GM10266 (cell line): ENCODE results near the gene POLR1E.

ENCODE experiments used
- DNase-seq: peaks from one replicate; pipeline ENCODE4 v3.0.0; 2012; ENCODE audit errors: extremely low spot score
- CTCF ChIP-seq: IDR thresholded peaks from 2 replicates; pipeline ENCODE4 v1.5.1; 2012; ENCODE audit warnings: mild to moderate bottlenecking, low read depth; ENCODE audit not compliant: control insufficient read depth, insufficient read depth; ENCODE audit errors: missing control alignments

POLR1E gene

GRCh38 chr9:37540634-37541033 lies 54.9 kb downstream of the POLR1E start:
- no peak for DNase-seq
- no peak for TF ChIP-seq CTCF

DNA sequence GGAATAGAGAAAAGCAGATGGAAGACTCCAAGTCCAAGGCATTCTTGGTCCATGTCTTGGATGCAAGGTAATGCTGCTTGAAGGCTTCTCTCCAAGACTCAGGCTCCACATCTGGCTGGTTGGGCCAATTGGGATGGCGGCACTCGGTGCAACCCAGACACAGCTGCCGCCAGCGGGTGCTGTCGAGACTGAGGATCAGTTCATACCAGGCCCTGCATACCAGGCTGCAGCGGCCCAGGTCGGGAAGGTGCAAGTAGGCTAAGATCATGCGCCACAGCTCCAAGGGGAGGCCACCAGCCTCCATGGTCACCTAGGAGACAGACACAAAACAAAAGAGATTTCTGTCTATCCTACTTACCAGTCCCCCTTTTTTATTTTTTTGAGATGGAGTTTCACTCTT lies 55.7 kb downstream of the POLR1E start:
- TF ChIP-seq CTCF, result no peak
- no peak for DNase-seq

DNA sequence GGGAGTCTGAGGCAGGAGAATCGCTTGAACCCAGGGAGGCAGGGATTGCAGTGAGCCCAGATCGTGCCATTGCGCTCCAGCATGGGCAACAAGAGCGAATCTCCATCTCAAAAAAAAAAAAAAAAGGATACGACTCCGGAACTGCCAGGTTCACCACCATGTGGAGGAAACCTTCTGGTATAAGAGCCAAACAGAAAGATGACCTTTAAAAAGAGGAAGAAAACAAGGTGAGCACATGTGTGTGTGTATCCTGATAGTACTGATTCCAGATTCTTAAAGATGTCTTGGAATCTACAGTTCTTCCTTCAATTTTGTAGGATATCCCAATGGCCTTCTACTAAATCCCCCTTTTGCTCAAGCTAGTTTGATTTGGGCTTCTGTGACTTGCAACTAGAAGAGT lies 56.7 kb downstream of the POLR1E start:
- TF ChIP-seq CTCF, result no peak
- no peak for DNase-seq

- no peak for DNase-seq
- TF ChIP-seq CTCF, result no peak
These were observed 57.1 kb downstream of the POLR1E start for GRCh38 chr9:37542895-37543294.

- DNase-seq, result no peak
- no peak for TF ChIP-seq CTCF
These were observed 57.7 kb downstream of the POLR1E start for GRCh38 chr9:37543468-37543867.

DNA sequence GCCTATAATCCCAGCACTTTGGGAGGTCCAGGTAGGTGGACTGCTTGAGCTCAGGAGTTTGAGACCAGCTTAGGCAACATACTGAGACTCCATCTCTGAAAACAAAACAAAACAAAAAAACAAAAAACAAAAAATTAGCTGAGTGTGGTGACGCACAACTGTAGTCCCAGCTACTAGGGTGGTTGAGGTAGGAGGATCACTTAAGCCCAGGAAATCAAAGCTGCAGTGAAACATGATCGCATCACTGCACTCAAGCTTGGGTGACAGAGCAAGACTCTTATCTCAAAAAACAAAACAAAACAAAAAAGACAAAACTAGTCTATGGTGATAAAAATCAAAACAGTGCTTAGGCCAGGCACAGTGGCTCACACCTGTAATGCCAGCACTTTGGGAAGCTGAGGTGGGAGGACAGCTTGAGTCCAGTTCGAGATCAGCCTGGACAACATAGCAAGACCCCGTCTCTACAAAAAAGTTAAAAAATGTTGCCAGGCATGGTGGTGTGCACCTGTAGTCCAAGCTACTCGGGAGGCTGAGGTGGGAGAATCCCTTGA lies 61.7 kb downstream of the POLR1E start:
- TF ChIP-seq CTCF, result no peak
- no peak for DNase-seq

GRCh38 chr9:37549527-37549926 lies 63.8 kb downstream of the POLR1E start:
- TF ChIP-seq CTCF, result no peak
- no peak for DNase-seq

- no peak for DNase-seq
- TF ChIP-seq CTCF, result no peak
These were observed 65.0 kb downstream of the POLR1E start for GRCh38 chr9:37550781-37551180.
